GM19468 (cell line): ENCODE results near the gene ST3GAL4.
A peak's percentile ranks its signal among the peaks of the same experiment; 100 is the strongest.
"Not testable (repeated sequence)": the region's sequence is repeated elsewhere in the genome, so short reads cannot be mapped to it uniquely, and the experiment has no call there.

Experiments used
- ATAC-seq: cut with Tn5 transposase; IDR thresholded peaks from one replicate; pipeline ENCODE4 v1.9.1; 2021; ENCODE audit warnings: mild to moderate bottlenecking, moderate library complexity, moderate number of reproducible peaks; ENCODE audit not compliant: unreplicated experiment; ENCODE audit errors: extremely low read depth

The ST3GAL4 gene, protein sequence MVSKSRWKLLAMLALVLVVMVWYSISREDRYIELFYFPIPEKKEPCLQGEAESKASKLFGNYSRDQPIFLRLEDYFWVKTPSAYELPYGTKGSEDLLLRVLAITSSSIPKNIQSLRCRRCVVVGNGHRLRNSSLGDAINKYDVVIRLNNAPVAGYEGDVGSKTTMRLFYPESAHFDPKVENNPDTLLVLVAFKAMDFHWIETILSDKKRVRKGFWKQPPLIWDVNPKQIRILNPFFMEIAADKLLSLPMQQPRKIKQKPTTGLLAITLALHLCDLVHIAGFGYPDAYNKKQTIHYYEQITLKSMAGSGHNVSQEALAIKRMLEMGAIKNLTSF

GRCh38 chr11:126355324-126355925, at the start of gene ST3GAL4:
Gene ST3GAL4, plus strand, starts transcription at chr11:126355686. Its CDS starts 50,470 bp downstream, at chr11:126406156.
- ATAC-seq, result peak; percentile 40

DNA sequence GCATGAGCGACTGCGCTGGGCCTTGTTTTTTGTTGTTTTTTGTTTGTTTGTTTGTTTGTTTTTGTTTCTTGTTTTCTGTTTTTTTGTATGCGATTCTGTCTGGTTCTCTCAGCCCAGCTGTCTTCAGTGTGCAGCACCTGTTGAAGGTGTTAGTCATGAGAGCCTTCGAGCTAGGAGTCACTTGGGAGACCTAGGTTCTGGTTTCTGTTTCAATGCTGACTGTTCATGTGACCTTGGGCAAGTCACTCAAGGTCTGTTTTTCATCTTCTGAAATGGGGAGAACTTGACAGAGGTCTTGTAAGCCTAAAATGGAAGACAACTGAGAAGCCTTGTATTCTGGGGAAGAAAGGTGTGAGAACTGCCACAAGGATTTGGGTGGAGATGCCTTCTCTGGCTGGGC, 49.8 kb upstream of the ST3GAL4 start:
- no peak for ATAC-seq

DNA sequence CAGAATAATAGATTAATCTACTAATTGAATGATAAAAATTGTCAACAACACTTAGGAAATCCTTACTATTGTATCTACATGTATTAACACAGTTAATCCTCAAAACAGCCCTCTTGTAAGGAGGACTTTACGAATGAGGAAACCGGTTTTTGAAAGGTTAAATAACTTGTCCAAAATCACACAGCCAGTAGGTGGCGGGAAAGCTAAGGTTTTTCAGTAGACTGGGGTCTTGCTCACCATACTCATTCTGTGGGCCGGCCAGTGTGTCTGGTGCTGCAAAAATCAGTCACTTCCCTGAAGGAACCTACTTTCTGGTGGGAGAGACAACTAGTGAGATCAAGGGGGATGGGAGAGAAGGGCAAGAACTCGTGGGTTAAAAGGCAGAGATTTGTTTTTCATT, 47.8 kb upstream of the ST3GAL4 start:
- no peak for ATAC-seq

GRCh38 chr11:126308271-126308671, 47.2 kb upstream of the ST3GAL4 start:
- ATAC-seq, result no peak

DNA sequence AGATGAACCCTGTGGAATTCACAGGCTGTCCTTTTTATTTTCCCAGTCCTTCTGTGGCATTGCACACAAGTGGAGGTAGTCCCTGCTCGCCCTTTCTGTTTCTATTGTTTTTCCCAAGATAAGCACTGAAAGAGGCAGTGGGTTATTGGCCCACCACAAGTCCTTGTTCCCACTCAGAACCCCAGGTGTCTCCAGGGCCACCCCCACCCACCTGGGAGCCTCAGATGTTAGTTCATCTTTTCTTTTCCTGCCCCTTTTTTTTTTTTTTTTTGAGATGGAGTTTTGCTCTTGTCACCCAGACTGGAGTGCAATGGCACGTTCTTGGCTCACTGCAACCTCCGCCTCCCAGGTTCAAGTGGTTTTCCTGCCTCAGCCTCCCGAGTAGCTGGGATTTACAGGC, 46.7 kb upstream of the ST3GAL4 start:
- not testable (repeated sequence) for ATAC-seq

- ATAC-seq, result no peak
Observed at GRCh38 chr11:126310200-126310991, 45.1 kb upstream of the ST3GAL4 start.

DNA sequence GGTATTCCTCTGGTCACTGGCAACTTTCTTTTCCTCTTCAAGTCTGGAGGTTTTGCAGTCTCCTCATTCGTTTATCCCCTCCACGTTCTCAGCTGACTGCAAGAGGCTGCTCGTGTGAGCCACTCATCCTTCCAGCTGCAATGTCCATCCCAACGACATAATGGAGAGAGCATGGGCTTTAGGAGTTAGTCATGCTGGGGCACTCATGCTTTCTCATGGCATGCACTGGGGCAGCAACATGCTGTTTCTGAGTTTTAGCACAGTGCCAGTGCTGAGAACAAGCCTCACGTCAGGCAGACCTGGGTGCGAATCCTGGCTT, 44.5 kb upstream of the ST3GAL4 start:
- no peak for ATAC-seq

GRCh38 chr11:126311401-126312291, 43.8 kb upstream of the ST3GAL4 start:
- ATAC-seq, result peak; percentile 78

DNA sequence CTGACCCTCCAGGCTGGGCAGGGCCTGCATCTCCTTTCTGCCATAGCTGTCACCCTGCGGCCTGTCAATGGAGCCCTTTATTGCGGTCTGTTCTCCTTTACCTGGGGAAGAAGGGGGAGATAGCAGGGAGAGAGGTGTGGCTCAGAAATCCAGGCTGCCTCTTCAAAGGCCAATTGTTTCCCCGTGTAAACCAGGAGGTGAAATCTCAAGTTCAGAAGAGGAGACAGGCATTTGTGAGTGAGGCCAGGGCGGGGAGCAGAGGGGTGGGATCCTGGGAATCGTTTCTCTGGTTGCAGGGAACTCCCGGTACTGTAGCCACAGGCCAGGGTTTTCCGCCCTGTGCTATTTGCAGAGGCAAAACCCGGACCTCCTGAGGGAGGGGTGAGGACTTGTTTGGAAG, 42.5 kb upstream of the ST3GAL4 start:
- ATAC-seq, result no peak

GRCh38 chr11:126313826-126314225, 41.7 kb upstream of the ST3GAL4 start:
- ATAC-seq, result no peak

- no peak for ATAC-seq
Observed at GRCh38 chr11:126317432-126317755, 38.1 kb upstream of the ST3GAL4 start.

DNA sequence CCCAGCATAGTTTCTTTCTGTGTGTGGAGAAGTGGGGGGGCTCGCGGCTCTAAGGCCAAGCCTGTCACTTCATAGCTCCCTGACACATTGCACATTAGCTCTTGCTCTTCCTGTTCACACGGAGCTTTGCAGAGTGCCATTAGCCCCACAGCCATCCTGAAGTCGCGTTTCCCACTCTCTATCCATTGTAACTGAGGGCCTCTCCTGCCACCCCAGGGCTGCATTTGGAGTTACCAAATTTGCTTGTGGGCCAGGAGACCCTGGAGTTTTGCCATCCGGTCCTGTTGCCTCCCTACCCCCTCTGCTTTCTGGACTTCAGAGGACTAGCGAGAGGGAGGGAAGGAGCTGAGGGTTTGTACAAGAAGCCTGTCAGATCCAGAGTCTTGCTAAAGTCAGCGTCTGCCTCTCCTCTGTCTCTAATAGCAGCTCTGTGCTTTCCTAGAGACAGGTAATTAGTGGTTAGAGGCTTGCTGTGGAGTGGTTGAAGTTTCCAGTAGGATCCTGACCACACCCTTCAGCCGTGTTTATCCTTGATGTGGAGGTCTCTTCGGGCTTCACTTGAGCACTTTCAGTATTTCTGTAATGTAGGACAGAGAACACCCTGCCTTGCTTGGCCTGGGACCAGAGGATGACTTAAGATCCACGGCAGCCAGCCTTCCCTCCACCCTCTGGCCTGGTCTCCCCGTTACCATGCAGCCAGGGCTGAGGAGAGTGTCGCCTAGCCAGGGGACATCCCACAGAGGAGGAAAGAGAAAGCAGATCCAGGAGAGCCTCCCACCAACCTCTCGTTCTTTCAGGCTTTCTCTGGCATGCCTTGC, 37.5 kb upstream of the ST3GAL4 start:
- no peak for ATAC-seq

DNA sequence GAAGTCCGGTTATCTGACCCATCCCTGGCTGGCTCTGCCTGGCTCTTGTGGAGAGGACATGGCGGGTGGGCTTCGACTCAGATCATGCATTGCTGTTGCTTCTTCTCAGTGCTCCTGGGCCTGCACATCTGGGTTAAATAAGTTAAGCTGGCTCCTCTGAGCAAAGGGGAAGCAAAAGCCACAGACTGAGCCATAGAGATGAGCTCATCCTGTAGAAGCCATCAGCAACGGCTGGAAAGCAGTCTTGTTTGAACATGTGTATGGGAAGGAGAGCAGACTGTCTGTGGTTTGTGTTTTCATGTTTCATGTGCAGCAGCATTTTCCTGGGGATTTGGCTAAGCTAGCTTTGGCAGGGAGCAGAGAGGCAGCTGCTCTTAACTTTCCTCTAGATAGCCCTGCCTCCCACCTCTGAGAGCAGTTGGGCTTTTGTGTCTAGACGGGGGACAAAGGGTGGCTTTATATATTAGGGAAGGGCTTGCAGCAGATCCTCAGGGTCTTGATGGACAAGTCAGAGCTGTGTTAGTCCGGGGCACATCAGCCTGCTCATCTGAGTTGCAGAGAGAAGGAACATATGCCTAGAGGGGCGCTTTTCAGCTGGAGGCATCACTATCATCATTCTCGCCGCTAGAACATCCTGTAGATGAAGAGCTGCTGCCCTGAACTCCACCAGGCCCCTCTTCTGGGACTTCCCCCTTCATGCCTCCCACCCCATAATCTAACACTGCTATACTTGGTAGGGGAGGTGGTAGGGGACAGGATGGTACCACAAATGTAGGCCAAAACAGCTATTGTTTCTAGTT, 36.7 kb upstream of the ST3GAL4 start:
- peak; percentile 81 for ATAC-seq

GRCh38 chr11:126319374-126319740, 36.1 kb upstream of the ST3GAL4 start:
- ATAC-seq, result no peak

DNA sequence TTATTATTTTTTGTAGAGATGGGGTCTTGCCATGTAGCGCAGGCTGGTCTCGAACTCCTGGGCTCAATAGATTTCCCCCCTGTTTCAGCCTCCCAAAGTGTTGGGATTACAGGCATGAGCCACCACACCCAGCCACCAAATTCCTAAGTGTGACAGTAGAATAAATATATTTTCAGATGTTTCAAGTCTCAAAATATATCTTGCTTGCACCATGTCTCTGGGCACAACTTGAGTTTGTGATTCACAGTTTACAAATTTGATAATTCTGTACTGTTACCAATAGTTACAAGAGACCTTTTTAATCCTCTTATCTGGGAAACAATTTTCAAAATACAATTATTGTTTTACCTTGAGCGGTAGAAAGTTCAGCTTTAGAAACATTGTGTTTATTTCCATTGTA, 32.5 kb upstream of the ST3GAL4 start:
- no peak for ATAC-seq

GRCh38 chr11:126327281-126328000, 28.0 kb upstream of the ST3GAL4 start:
- ATAC-seq, result no peak

- ATAC-seq, result no peak
Observed at GRCh38 chr11:126328001-126328390, 27.5 kb upstream of the ST3GAL4 start.

DNA sequence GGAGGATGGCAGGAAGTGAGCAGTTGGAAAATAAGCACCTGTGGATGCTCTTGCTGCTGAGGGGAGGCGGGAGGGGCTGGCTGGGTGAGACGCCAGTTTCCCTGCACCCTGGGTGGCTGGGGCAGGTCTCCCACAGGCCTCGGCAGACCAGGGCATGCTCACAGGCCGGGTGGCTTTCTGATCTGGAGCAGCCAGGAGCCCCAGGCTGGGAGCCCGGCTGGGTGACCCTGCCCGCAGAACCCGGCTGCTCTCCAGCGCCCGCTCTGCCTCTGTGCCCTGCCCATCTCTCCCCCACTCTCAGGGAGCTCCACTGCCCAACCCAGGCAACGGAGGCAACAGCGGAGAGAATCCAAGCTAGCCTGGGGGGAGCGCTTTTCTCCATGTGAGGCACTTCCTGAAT, 27.0 kb upstream of the ST3GAL4 start:
- no peak for ATAC-seq
